ENCODE measurements around the gene ACTL8. TPM values are rescaled to one million over a fixed set of nuclear protein-coding genes. Genes with fewer than 3 reads are reported as not detected.

ACTL8 gene
- total RNA-seq, 2 experiments from 2014 or later, result not detected

DNA sequence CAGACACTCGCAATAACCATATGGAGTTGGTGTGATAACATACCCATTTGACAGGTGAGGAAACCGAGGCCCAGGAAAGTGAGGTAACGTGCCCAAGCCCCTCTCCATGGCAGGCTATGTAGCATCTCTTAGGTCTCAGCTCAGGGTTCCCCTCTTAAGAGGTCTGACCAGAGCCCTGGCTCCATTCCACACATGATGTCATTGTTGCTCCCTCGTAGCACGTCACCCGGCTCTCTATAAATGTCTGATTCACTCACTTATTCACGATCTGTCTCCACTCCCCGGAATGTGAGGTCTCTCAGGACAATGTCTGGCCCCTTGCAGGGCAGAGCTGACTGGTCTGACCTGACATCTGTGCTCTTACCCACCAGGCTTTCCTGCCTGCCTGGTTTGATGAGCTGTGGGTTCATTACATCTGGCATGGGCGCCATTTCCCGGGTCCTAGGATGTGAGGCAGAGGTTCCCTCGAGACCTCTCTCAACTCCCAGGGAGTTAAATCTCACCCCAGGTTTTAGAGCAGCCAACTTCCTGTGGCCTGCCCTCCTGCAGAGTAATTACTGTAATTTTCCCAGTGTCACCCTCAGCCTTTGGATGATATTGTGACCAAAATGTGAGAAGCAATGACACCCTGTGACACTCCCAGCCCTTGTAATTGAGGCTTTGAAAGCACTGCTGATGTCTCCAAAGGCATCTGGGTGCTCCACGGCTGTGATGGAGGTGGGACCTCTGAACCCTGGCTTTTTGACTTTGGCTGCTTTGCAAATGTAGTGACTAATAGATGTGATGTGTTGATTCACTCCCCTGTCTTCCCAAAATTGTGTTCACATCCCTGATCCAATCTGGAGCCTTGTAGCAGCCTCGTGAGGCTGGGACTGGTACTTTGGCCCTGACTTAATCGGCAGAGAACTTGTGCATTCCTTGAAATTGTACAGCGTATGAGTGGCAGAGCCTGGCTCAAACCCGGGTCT lies 10.6 kb downstream of the ACTL8 start:
- POLR2A ChIA-PET, result no interaction called here
- no peak for DNase-seq
- no peaks in the 10 kb centered on the region for H3K36me3 Mint-ChIP-seq
- H3K27me3 Mint-ChIP-seq, result no peaks in the 10 kb centered on the region
- ATAC-seq (ENCODE audit: low read depth), result no peak
- H3K4me1 Mint-ChIP-seq, result no peaks in the 10 kb centered on the region
- no peak overlapping the region for H3K4me3 Mint-ChIP-seq
- H3K27ac Mint-ChIP-seq, result no peak overlapping the region
- peaks cover 2% of the 10 kb centered on the region for H3K9me3 Mint-ChIP-seq

- DNase-seq (no peak), ATAC-seq (ENCODE audit: low read depth) (no peak)
- no peaks in the 10 kb centered on the region for H3K9me3 Mint-ChIP-seq
- no peak overlapping the region for H3K4me3 Mint-ChIP-seq
- POLR2A ChIA-PET, result no interaction called here
- no peaks in the 10 kb centered on the region for H3K27me3 Mint-ChIP-seq
- no peaks in the 10 kb centered on the region for H3K4me1 Mint-ChIP-seq
- H3K36me3 Mint-ChIP-seq, result no peaks in the 10 kb centered on the region
- no peak overlapping the region for H3K27ac Mint-ChIP-seq
These were observed 13.6 kb downstream of the ACTL8 start for GRCh38 chr1:17768651-17769241.

- POLR2A ChIA-PET, result no interaction called here
- ATAC-seq (ENCODE audit: low read depth) (no peak), DNase-seq (no peak)
- Mint-ChIP-seq H3K36me3 (no peaks in the 10 kb centered on the region), H3K9me3 (no peaks in the 10 kb centered on the region), H3K4me3 (no peak overlapping the region), H3K27me3 (peaks cover 2% of the 10 kb centered on the region), H3K4me1 (no peaks in the 10 kb centered on the region), H3K27ac (no peak overlapping the region)
These were observed 15.8 kb downstream of the ACTL8 start for GRCh38 chr1:17770983-17771382.

GRCh38 chr1:17772615-17773212 lies 17.6 kb downstream of the ACTL8 start:
- H3K27ac Mint-ChIP-seq, result no peak overlapping the region
- H3K27me3 Mint-ChIP-seq, result peaks cover 5% of the 10 kb centered on the region
- no peaks in the 10 kb centered on the region for H3K9me3 Mint-ChIP-seq

GRCh38 chr1:17773591-17774326 lies 18.6 kb downstream of the ACTL8 start:
- Mint-ChIP-seq H3K9me3 (no peaks in the 10 kb centered on the region), H3K36me3 (no peaks in the 10 kb centered on the region), H3K4me3 (no peak overlapping the region), H3K27me3 (peaks cover 5% of the 10 kb centered on the region), H3K27ac (no peak overlapping the region), H3K4me1 (no peaks in the 10 kb centered on the region)
- no peak for DNase-seq
- ATAC-seq (ENCODE audit: low read depth), result no peak
- POLR2A ChIA-PET, result no interaction called here

More at GRCh38 chr1:17772615-17773212, 17.6 kb downstream of the ACTL8 start:
- Mint-ChIP-seq H3K4me3 (no peak overlapping the region), H3K36me3 (no peaks in the 10 kb centered on the region), H3K4me1 (no peaks in the 10 kb centered on the region)
- POLR2A ChIA-PET, result no interaction called here
- no peak for DNase-seq
- no peak for ATAC-seq (ENCODE audit: low read depth)

DNA sequence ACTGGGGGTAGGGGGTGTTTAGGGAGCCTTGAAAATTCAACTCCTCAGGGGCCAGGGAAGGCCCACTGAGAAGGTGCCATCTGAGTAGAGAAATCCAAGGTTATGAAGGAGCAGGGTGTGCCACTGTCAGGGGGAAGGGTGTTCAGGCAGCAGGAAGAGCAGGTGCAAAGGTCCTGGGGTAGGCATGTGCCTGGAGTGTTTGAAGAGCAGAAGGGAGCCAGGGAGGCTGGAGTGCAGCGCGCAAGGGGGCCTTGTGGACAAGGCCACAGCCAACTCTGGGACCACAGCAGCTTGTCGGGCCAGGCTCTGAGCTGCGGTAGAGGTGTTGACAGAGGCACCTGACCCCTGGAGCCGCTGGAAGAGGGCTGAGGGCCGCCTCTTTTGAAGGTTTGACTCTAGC lies 19.3 kb downstream of the ACTL8 start:
- POLR2A ChIA-PET, result no interaction called here
- Mint-ChIP-seq H3K27ac (no peak overlapping the region), H3K27me3 (peaks cover 5% of the 10 kb centered on the region)

GRCh38 chr1:17775796-17776195 lies 20.7 kb downstream of the ACTL8 start:
- no peak overlapping the region for H3K27ac Mint-ChIP-seq
- H3K27me3 Mint-ChIP-seq, result peaks cover 5% of the 10 kb centered on the region
- no peaks in the 10 kb centered on the region for H3K36me3 Mint-ChIP-seq
- ATAC-seq (ENCODE audit: low read depth) (no peak), DNase-seq (no peak)
- no peaks in the 10 kb centered on the region for H3K9me3 Mint-ChIP-seq
- POLR2A ChIA-PET, result no interaction called here
- H3K4me3 Mint-ChIP-seq, result no peak overlapping the region
- no peaks in the 10 kb centered on the region for H3K4me1 Mint-ChIP-seq

More for the DNA sequence above, 19.3 kb downstream of the ACTL8 start:
- H3K36me3 Mint-ChIP-seq, result no peaks in the 10 kb centered on the region
- no peaks in the 10 kb centered on the region for H3K4me1 Mint-ChIP-seq
- H3K4me3 Mint-ChIP-seq, result no peak overlapping the region
- no peaks in the 10 kb centered on the region for H3K9me3 Mint-ChIP-seq
- DNase-seq, result no peak
- no peak for ATAC-seq (ENCODE audit: low read depth)

DNA sequence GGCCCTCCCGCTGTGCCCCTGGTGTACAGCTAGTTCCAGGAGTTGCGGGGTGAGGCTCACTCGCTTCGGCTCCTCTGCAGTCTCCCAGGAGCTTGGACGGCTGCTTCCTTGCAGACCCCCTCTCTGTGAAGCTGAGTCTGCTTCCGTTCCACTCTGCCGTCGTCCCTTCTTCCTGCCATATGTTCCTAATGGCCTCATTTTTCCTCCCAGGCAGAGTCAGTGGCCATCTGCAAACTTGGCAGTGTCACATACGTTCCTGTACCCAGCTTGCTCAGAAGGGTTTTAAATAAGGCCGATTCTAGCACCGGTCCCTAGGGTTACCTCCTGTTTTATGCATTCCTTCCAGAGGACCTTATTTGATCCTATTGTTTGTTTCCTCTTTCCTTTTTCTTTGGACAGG lies 21.3 kb downstream of the ACTL8 start:
- Mint-ChIP-seq H3K4me3 (no peak overlapping the region), H3K36me3 (no peaks in the 10 kb centered on the region), H3K27ac (no peak overlapping the region), H3K4me1 (no peaks in the 10 kb centered on the region), H3K9me3 (no peaks in the 10 kb centered on the region), H3K27me3 (peaks cover 5% of the 10 kb centered on the region)
- no peak for ATAC-seq (ENCODE audit: low read depth)
- DNase-seq, result no peak
- POLR2A ChIA-PET, result no interaction called here

DNA sequence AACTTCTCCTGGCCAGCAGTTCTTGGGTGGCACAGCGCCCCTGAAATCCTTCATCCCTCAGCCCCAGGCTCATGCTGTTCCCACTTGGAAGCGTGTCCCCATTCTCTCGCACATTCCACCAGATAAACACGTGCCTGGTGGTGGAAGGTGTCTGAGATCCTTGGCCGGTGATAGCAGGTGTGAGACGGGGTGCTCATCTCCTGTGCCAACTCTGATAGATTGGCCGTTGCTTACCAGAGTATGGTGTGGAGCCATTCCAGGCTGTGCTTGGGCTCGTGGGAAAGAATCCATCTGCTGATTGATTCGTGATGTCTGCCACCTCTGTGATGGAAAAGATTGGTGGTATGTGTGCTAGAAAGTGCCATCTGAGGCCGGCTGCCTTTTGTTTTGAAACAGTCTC lies 22.2 kb downstream of the ACTL8 start:
- Mint-ChIP-seq H3K4me1 (no peaks in the 10 kb centered on the region), H3K27me3 (peaks cover 5% of the 10 kb centered on the region), H3K9me3 (no peaks in the 10 kb centered on the region), H3K27ac (no peak overlapping the region), H3K4me3 (no peak overlapping the region), H3K36me3 (no peaks in the 10 kb centered on the region)
- ATAC-seq (ENCODE audit: low read depth) (no peak), DNase-seq (no peak)
- POLR2A ChIA-PET, result no interaction called here

DNA sequence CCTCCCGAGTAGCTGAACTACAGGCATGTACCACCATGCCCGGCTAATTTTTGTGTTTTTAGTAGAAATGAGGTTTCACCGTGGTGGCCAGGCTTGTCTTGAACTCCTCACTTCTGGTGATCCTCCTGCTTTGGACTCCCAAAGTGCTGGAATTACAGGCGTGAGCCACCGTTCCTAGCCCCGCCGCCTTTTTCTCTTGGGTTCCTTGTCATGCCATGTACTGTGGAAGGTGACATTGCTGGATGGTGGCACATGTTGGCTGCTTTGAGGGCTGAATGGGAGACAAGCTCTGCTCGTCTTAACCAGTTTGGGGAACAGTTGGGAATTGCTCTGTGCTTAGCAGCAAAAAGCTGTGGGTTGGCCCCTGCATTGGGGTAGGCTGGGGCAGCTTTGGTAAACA lies 22.7 kb downstream of the ACTL8 start:
- Mint-ChIP-seq H3K27ac (no peak overlapping the region), H3K27me3 (peaks cover 5% of the 10 kb centered on the region), H3K36me3 (no peaks in the 10 kb centered on the region), H3K4me3 (no peak overlapping the region), H3K4me1 (no peaks in the 10 kb centered on the region), H3K9me3 (no peaks in the 10 kb centered on the region)
- POLR2A ChIA-PET, result no interaction called here
- ATAC-seq (ENCODE audit: low read depth) (no peak), DNase-seq (no peak)

DNA sequence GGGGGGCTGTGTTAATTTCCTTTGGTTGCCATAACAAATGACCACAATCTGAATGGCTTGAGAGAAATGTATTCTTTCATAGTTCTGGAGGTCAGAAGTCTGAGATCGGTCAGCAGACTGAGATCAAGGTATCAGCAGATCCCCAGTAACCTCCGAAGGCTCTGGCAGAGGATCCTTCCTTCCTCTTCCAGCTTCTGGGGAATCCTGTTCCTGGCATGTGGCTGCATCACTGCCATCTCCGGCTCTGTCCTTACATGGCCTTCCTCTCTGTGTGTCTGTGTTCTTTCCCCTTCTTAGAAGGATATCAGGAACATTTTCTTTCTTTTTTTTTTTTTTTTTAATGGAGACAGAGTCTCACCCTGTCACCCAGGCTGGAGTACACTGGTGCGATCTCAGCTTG lies 25.8 kb downstream of the ACTL8 start:
- ATAC-seq (ENCODE audit: low read depth) (no peak), DNase-seq (no peak)
- H3K4me3 Mint-ChIP-seq, result no peak overlapping the region
- no peaks in the 10 kb centered on the region for H3K9me3 Mint-ChIP-seq
- H3K27me3 Mint-ChIP-seq, result peaks cover 3% of the 10 kb centered on the region
- H3K36me3 Mint-ChIP-seq, result no peaks in the 10 kb centered on the region
- H3K4me1 Mint-ChIP-seq, result no peaks in the 10 kb centered on the region
- POLR2A ChIA-PET, result no interaction called here
- no peak overlapping the region for H3K27ac Mint-ChIP-seq

DNA sequence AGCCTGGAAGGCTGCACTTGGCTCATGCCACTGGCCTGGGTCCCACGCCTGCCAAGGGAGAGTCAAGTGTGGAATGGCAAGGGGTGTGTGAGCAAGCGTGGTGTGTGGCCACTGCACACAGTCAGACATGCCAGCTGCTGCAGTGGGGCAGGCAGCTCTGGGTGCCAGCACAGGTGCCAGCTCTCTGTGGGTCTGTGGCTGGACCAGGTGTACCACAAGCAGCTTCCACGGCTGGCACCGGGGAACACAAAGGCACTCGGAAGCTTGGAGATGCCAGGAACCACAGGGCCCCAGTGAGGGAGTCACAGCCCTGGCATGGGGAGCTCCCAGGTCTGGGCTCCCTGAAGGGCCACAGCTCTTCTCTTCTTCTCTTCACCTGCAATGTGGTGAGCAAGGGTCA lies 34.8 kb downstream of the ACTL8 start:
- DNase-seq (no peak), ATAC-seq (ENCODE audit: low read depth) (no peak)
- Mint-ChIP-seq H3K4me1 (no peaks in the 10 kb centered on the region), H3K9me3 (no peaks in the 10 kb centered on the region), H3K36me3 (no peaks in the 10 kb centered on the region), H3K27ac (no peak overlapping the region), H3K27me3 (peaks cover 3% of the 10 kb centered on the region), H3K4me3 (no peak overlapping the region)
- POLR2A ChIA-PET, result no interaction called here

- no peaks in the 10 kb centered on the region for H3K4me1 Mint-ChIP-seq
These were observed 35.4 kb downstream of the ACTL8 start for GRCh38 chr1:17790383-17791054.

More at GRCh38 chr1:17790383-17791054, 35.4 kb downstream of the ACTL8 start:
- H3K27me3 Mint-ChIP-seq, result peaks cover 3% of the 10 kb centered on the region
- ATAC-seq (ENCODE audit: low read depth), result no peak
- no peaks in the 10 kb centered on the region for H3K36me3 Mint-ChIP-seq
- POLR2A ChIA-PET, result no interaction called here
- no peak overlapping the region for H3K27ac Mint-ChIP-seq
- DNase-seq, result no peak
- H3K9me3 Mint-ChIP-seq, result no peaks in the 10 kb centered on the region
- H3K4me3 Mint-ChIP-seq, result no peak overlapping the region

All from activated naive CD8-positive, alpha-beta T cell treated with anti-CD3 and anti-CD28 coated beads, Interleukin-2, amount 10 ng/mL, durations not matched to agents 7 days and 5 days (primary cell).